PC-3 (cell line): ENCODE results near the gene C8A. TPM values are rescaled to one million over a fixed set of nuclear protein-coding genes. Genes with fewer than 3 reads are reported as not detected.

Experiments
- ATAC-seq: fragments of 200-7000 bp; cut with Tn5 transposase; 2 replicates; pipeline ENCODE4 v1.9.1; 2020; ENCODE audit warnings: mild to moderate bottlenecking, moderate library complexity
- BruUV-seq: library from RNA; stranded (reverse); fragments of 400-500 nt; replicated peaks from 2 replicates; lab custom pipeline; 2021; lab: Mats Ljungman, UMichigan
- CTCF ChIA-PET: fragments of 300-600 bp; sonication (Branson Sonifier 250); formaldehyde crosslinking; loops from one replicate; lab custom pipeline; 2022; ENCODE audit warnings: antibody characterized with exemption; lab: Charles Lee
- POLR2A ChIA-PET: fragments of 300-600 bp; sonication (Branson Sonifier 250); formaldehyde crosslinking; loops from one replicate; lab custom pipeline; 2022; ENCODE audit warnings: antibody characterized with exemption; ENCODE audit not compliant: unreplicated experiment; lab: Charles Lee
- DNase-seq: peaks from one replicate; pipeline ENCODE4 v3.0.0-alpha.2; 2015
- H2AFZ ChIP-seq: fragments of 300-600 bp; sonication (generic); 2 replicates; pipeline ENCODE4 v1.6.0; 2016; ENCODE audit warnings: antibody characterized with exemption, low read length
- H3F3A ChIP-seq: fragments of 300-600 bp; sonication (generic); one replicate; pipeline ENCODE4 v1.6.0; 2017; ENCODE audit warnings: antibody characterized with exemption, low read length, control low read depth, mild to moderate bottlenecking; ENCODE audit not compliant: unreplicated experiment
- H3K27ac ChIP-seq: fragments of 300-600 bp; sonication (generic); 2 replicates; pipeline ENCODE4 v1.5.1; 2016; ENCODE audit warnings: mild to moderate bottlenecking, low read length
- H3K27me3 ChIP-seq: fragments of 300-600 bp; sonication (generic); 2 replicates; pipeline ENCODE4 v1.6.1; 2016; ENCODE audit warnings: low read length, mixed read lengths
- H3K36me3 ChIP-seq: fragments of 300-600 bp; sonication (generic); 2 replicates; pipeline ENCODE4 v1.6.1; 2016; ENCODE audit warnings: low read depth, mixed run types, low read length, mixed read lengths
- H3K4me1 ChIP-seq: fragments of 300-600 bp; sonication (generic); 2 replicates; pipeline ENCODE4 v1.5.1; 2016; ENCODE audit warnings: low read length; ENCODE audit not compliant: insufficient read depth
- H3K4me2 ChIP-seq: fragments of 300-600 bp; sonication (generic); 2 replicates; pipeline ENCODE4 v1.6.0; 2016; ENCODE audit warnings: low read length
- H3K4me3 ChIP-seq: fragments of 300-600 bp; sonication (generic); 2 replicates; pipeline ENCODE4 v1.5.1; 2016; ENCODE audit warnings: mild to moderate bottlenecking, low read length, mixed read lengths
- H3K79me2 ChIP-seq: fragments of 300-600 bp; sonication (generic); 2 replicates; pipeline ENCODE4 v1.6.1; 2017; ENCODE audit warnings: low read length, mixed read lengths
- H3K9ac ChIP-seq: fragments of 300-600 bp; sonication (generic); 2 replicates; pipeline ENCODE4 v1.6.0; 2016; ENCODE audit warnings: mild to moderate bottlenecking, low read length
- H3K9me2 ChIP-seq: fragments of 300-600 bp; sonication (generic); replicated peaks from 2 replicates; pipeline ENCODE4 v1.6.1; 2016; ENCODE audit warnings: mixed run types, low read length, mixed read lengths
- H3K9me3 ChIP-seq: fragments of 300-600 bp; sonication (generic); 2 replicates; pipeline ENCODE4 v1.6.1; 2016; ENCODE audit warnings: low read length, mixed read lengths
- H4K20me1 ChIP-seq: fragments of 300-600 bp; sonication (generic); 2 replicates; pipeline ENCODE4 v1.6.1; 2016; ENCODE audit warnings: low read length, mixed read lengths
- CTCF ChIP-seq: fragments of 300-600 bp; sonication (generic); conservative IDR thresholded peaks from 2 replicates; pipeline ENCODE4 v1.5.1; 2017; ENCODE audit warnings: antibody characterized with exemption, low read depth, mild to moderate bottlenecking, low read length
- EZH2 ChIP-seq: fragments of 300-600 bp; sonication (generic); IDR thresholded peaks from one replicate; pipeline ENCODE4 v1.6.1; 2017; ENCODE audit warnings: antibody characterized with exemption, mild to moderate bottlenecking, low read length; ENCODE audit not compliant: unreplicated experiment
- EZH2phosphoT487 ChIP-seq: fragments of 300-600 bp; sonication (generic); IDR thresholded peaks from 2 replicates; pipeline ENCODE4 v1.6.1; 2018; ENCODE audit warnings: mild to moderate bottlenecking, antibody characterized with exemption, low read length, borderline replicate concordance
- intact Hi-C: fragments of 100-400 bp; cut with micrococcal nuclease; formaldehyde crosslinking; loops from 2 replicates; pipeline ENCODE4 v1.9.0; 2023
- total RNA-seq: library from RNA; depleted of rRNA; stranded (reverse); fragments of >200 nt; gene quantifications from 2 replicates; pipeline ENCODE4 v1.2.3, GENCODE V29; 2014

C8A gene
- total RNA-seq, 1 experiment from 2014 or later = not detected

GRCh38 chr1:56952501-56952900 is 97.9 kb downstream of the C8A start:
- Histone ChIP-seq H3F3A (no peaks in the 10 kb centered on the region), H3K4me2 (no peak overlapping the region), H3K9me3 (no peaks in the 10 kb centered on the region), H4K20me1 (no peaks in the 10 kb centered on the region), H3K9ac (no peak overlapping the region), H3K4me1 (no peaks in the 10 kb centered on the region), H3K4me3 (no peak overlapping the region), H2AFZ (no peak overlapping the region), H3K79me2 (no peaks in the 10 kb centered on the region), H3K27me3 (peaks cover 12% of the 10 kb centered on the region; the same call in 1 of the 2 replicates), H3K36me3 (no peaks in the 10 kb centered on the region), H3K9me2 (no peaks in the 10 kb centered on the region), H3K27ac (no peak overlapping the region)
- ChIA-PET CTCF (no interaction called here), POLR2A (no interaction called here)
- intact Hi-C loops = no loop called here
- TF ChIP-seq EZH2 (no peak), EZH2phosphoT487 (no peak), CTCF (no peak)
- BruUV-seq = no TSS peak
- no peak for ATAC-seq
- no peak for DNase-seq

GRCh38 chr1:56953386-56953785 is 98.8 kb downstream of the C8A start:
- no TSS peak for BruUV-seq
- intact Hi-C loops = no loop called here

More at GRCh38 chr1:56953386-56953785, 98.8 kb downstream of the C8A start:
- H3K4me2 ChIP-seq = no peak overlapping the region
- DNase-seq (no peak), ATAC-seq (no peak)
- no peaks in the 10 kb centered on the region for H3K4me1 ChIP-seq
- H3K27ac ChIP-seq = no peak overlapping the region
- H3F3A ChIP-seq = no peaks in the 10 kb centered on the region
- no peaks in the 10 kb centered on the region for H3K9me3 ChIP-seq
- H3K36me3 ChIP-seq = no peaks in the 10 kb centered on the region
- no peaks in the 10 kb centered on the region for H4K20me1 ChIP-seq
- no peak overlapping the region for H2AFZ ChIP-seq
- ChIA-PET POLR2A (no interaction called here), CTCF (no interaction called here)
- no peaks in the 10 kb centered on the region for H3K79me2 ChIP-seq
- H3K4me3 ChIP-seq = no peak overlapping the region
- TF ChIP-seq EZH2phosphoT487 (no peak), CTCF (no peak), EZH2 (no peak)
- no peaks in the 10 kb centered on the region for H3K9me2 ChIP-seq
- no peak overlapping the region for H3K9ac ChIP-seq
- peaks cover 17% of the 10 kb centered on the region; the same call in 1 of the 2 replicates for H3K27me3 ChIP-seq
